Bronchial epithelial cell (primary cell): ENCODE data around the gene GRID2. TPM values are rescaled to one million over a fixed set of nuclear protein-coding genes. Genes with fewer than 3 reads are reported as not detected.
"Not testable (repeated sequence)": the region's sequence is repeated elsewhere in the genome, so short reads cannot be mapped to it uniquely, and the experiment has no call there.

Experiments used
- DNase-seq: peaks from one replicate; pipeline ENCODE4 v3.0.0-alpha.2; 2010; ENCODE audit warnings: low read depth
- FAIRE-seq: peaks from 2 replicates; lab custom pipeline; 2011; peaks lifted over from hg19 to GRCh38; lab: Jason Lieb, UNC
- H3K27me3 ChIP-seq: 2 replicates; pipeline ENCODE4 v1.5.1; 2011; ENCODE audit warnings: low read length; ENCODE audit not compliant: control insufficient read depth, insufficient read depth
- H3K36me3 ChIP-seq: 2 replicates; pipeline ENCODE4 v1.5.1; 2011; ENCODE audit warnings: low read length; ENCODE audit not compliant: control insufficient read depth, insufficient read depth
- H3K4me3 ChIP-seq: 2 replicates; pipeline ENCODE4 v1.5.1; 2011; ENCODE audit warnings: mild to moderate bottlenecking, low read depth, low read length, control low read depth
- CTCF ChIP-seq: IDR thresholded peaks from 2 replicates; pipeline ENCODE4 v1.5.1; 2011; ENCODE audit warnings: mild to moderate bottlenecking, moderate library complexity, low read length, control low read depth, inconsistent platforms; ENCODE audit not compliant: insufficient read depth, severe bottlenecking
- total RNA-seq: library from RNA; depleted of rRNA; stranded (reverse); fragments of >200 nt; gene quantifications from 2 replicates; pipeline ENCODE4 v1.2.1, GENCODE V29; 2014

GRID2 gene
- total RNA-seq, 1 donor from 2014 or later: not detected

GRCh38 chr4:92406488-92406887 is 102.7 kb downstream of the GRID2 start:
- Histone ChIP-seq H3K4me3 (no peak overlapping the region), H3K36me3 (no peaks in the 10 kb centered on the region), H3K27me3 (no peaks in the 10 kb centered on the region)
- no peak for FAIRE-seq
- no peak for TF ChIP-seq CTCF
- DNase-seq: no peak

- FAIRE-seq: no peak
- H3K36me3 ChIP-seq: no peaks in the 10 kb centered on the region
- H3K4me3 ChIP-seq: no peak overlapping the region
- H3K27me3 ChIP-seq: no peaks in the 10 kb centered on the region
- no peak for TF ChIP-seq CTCF
- DNase-seq: no peak
Measured at GRCh38 chr4:92421920-92422319, 118.2 kb downstream of the GRID2 start.

- FAIRE-seq (no peak), DNase-seq (no peak)
Measured at GRCh38 chr4:92433272-92433758, 129.5 kb downstream of the GRID2 start.

GRCh38 chr4:92438722-92439121 is 135.0 kb downstream of the GRID2 start:
- not testable (repeated sequence) for H3K36me3 ChIP-seq, DNase-seq, H3K27me3 ChIP-seq, FAIRE-seq, H3K4me3 ChIP-seq

More at GRCh38 chr4:92433272-92433758, 129.5 kb downstream of the GRID2 start:
- no peak for TF ChIP-seq CTCF
- Histone ChIP-seq H3K36me3 (no peaks in the 10 kb centered on the region), H3K27me3 (no peaks in the 10 kb centered on the region), H3K4me3 (no peak overlapping the region)

GRCh38 chr4:92442131-92442530 is 138.4 kb downstream of the GRID2 start:
- not testable (repeated sequence) for H3K27me3 ChIP-seq, FAIRE-seq, DNase-seq, H3K36me3 ChIP-seq, H3K4me3 ChIP-seq

- DNase-seq, H3K4me3 ChIP-seq, FAIRE-seq, H3K27me3 ChIP-seq, H3K36me3 ChIP-seq: not testable (repeated sequence)
Measured at GRCh38 chr4:92444143-92444843, 140.5 kb downstream of the GRID2 start.

GRCh38 chr4:92445127-92445526 is 141.4 kb downstream of the GRID2 start:
- no peak for TF ChIP-seq CTCF
- no peaks in the 10 kb centered on the region for H3K36me3 ChIP-seq
- no peak overlapping the region for H3K4me3 ChIP-seq
- FAIRE-seq (no peak), DNase-seq (no peak)
- no peaks in the 10 kb centered on the region for H3K27me3 ChIP-seq
